GM19397 (cell line): ENCODE data around the gene TSHZ2.

ENCODE experiments used
- ATAC-seq: cut with Tn5 transposase; IDR thresholded peaks from one replicate; pipeline ENCODE4 v1.9.1; 2021; ENCODE audit warnings: mild to moderate bottlenecking, moderate library complexity; ENCODE audit not compliant: unreplicated experiment

Gene TSHZ2

DNA sequence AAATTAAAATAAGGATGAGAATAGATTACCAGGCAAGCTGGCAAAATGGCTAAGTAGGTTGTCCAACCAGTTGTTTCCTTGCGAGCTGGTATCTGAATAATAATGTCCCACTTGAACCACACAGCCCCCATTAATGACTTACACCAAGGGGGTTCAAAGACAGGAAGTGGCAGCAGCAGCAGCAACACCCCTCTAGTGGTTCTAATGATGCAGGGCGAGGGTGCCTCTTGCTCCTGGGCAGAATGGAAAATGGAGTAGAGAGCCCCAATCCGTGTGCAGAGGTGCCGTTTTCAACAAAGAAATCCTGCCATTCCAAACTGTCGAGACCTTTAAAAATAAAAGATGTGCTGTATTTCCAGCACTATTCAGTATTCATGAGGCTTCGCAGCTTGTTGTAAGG, 218.1 kb downstream of the TSHZ2 start:
- no peak for ATAC-seq

DNA sequence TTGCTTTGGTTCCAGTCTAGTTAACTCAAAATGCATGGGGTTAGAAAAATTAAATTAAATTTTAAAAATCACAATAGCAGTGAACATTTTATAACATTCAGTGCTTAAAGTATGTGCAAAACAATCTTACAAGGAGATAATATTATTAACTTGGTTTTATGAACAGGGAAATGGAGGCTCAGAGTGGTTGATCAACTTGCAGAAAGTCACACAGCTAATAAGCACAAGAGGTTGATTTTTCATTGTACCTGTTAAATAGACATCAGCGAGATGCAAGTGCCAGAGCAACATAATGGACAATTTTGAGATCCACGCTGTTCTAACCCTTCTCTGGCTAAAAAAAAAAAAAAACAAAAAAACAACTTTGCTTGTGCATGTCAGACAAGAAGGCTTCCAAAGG, 219.8 kb downstream of the TSHZ2 start:
- ATAC-seq, result no peak

DNA sequence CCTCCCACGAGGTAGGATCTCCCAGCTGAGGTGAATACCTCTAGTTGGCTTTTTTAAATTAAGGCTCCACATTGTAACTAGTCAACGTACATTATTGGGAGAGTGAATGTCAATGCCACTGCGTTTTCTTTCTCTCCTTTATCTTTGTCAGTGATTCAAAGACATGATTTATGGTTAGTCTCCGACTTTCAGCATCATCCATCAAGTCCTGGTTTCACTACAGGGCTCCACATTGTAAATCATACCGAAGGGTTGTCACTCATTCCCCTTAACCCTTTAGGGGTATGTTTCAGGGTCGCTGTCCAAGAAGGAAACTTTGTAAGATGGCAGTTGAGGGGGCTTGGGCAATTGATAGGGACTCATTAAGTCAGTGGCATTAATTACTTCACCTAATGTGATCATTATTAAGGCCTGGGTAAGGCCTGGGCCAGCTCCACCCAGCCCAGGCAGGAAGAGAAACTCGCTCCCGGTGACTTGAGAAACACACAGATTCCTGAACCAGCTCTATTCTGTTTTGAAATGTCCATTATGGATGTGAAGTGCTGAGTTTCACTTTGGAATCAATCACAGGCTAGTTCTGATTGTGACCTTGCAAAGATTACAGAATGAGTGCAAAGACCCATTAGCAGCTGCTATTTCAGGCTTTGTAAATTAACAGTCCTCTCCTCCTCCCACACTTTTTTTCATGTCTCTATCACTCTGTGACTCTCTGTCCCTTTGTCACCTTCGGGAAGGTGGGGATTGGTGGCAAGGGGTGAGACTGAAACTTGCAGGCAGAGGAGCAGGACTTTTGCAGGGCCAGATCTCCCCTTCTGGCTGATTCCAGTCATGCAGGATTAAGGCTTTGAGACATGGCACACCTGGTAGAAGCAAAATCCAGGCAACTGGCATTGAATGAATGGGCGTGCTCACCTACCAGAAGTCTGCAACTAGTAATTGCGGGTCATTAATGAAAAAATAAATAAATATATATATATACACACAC, 222.4 kb downstream of the TSHZ2 start:
- ATAC-seq, result no peak

DNA sequence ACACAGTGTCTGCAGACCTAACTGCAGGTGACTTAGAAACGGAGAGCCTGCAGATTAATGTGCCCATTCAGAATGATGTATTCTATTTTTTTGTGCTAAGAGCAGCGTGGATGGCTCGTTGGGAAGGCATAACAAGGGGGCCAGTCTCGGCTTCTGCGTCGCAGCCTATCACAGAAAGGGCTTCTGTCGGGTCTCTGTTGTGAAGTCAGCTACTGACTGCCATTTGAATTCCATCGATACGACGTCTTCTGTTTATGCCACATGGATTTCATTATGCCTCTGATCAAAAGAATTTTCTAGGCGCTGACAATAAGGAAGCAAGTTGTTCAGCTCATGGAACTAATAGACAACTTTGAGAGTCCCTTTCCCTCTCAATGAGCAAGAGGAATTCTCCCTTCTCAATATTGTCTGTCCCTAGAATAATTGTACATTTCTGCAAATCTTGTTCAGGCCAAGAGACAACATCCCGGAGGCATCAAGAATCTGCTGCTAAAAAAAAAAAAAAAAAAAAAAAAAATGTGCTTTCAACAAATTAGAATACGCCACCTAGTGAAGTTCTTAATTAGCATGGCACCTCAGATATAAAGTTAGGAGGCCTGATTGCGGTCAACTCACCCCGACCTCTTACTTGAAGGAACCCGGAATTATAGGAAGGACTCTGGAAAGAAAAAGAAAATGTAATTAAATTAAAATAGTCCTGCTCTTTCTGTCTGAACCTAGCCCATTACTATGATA, 223.9 kb downstream of the TSHZ2 start:
- ATAC-seq, result no peak

DNA sequence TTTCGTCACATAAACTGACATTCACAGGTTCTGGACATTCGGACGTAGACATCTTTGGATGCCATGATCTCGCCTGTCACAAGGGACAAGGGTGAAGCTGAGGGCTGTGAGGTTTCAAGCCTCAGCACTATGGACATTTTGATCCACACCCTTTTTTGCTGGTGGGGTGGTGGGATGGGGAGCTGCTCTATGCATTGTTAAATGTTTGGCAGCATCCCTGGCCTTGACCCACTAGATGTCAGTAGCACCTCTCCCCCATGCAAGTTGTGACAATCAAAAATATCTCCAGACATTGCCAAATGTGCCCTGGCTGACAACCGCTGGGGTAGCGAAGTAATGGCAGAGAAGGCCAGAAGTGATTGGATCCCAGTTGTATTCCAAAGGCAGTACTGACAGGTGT, 229.4 kb downstream of the TSHZ2 start:
- ATAC-seq, result no peak

DNA sequence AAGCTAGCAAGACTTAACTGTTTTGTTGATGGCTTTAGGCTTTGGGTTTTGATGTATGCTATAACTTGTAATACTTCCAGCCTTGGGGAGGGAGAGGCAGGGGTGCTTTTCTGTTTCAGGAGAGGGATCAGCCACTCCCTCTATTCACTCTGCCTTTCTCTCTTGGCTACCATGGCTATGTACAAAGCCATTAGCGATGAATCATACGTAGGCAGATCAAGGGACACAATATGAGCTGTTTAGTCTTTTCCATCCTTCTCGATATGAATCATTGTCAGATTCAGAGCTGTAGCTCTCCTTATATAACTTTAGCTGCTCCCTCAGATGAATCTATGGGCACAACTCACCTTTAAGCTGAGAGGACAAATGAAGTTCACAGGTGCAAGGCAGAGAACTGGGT, 230.6 kb downstream of the TSHZ2 start:
- ATAC-seq, result no peak

DNA sequence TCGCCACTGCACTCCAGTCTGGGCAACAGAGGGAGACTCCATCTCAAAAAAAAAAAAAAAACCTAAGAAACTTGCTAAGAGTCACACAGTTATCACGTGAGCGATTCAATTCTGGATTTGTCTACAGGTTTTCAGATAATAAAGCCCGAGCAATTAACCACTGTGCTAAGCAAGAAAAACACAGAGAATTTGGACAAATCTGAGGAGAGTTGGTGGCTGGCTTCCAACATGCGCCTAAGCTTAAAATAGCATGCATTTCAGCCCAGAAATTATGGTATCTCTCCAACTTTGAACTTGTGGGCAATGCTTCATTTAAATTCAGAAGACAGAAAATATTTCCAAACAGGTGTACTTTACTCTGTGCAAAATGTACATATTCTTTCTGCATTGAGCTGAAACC, 232.9 kb downstream of the TSHZ2 start:
- no peak for ATAC-seq

DNA sequence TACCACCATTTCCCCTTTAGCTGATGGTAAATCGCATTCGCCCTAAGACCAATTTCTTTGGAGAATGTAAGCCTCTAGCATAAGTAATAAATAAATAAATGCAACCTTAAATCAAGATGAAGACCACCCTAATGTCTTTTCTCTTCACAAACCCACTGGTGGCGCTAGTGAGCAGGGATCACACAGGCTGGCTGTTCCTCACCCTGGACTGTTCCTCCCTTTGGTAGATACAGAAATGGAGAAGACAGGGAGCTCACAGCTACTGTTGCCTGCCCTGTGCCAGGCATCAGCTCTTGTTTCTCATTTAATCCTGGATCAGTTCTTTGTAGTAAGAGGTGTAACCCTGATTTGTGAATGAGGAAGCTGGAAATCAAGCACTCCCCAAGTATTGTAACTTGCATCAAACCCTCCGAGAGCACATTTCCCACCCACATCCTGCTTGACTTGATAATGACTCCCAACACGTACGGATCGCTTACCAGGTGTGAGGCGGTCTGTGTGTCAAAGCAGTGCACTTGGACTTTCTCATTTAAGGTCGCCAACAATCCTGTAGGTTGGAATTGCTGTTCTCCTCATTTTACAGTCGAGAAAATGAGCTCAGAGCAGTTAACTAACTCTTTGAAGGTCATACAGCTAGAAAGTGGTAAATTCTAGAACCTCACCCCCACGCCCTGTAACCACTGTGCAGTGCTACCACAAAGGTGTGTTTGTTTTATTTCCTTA, 236.1 kb downstream of the TSHZ2 start:
- no peak for ATAC-seq

DNA sequence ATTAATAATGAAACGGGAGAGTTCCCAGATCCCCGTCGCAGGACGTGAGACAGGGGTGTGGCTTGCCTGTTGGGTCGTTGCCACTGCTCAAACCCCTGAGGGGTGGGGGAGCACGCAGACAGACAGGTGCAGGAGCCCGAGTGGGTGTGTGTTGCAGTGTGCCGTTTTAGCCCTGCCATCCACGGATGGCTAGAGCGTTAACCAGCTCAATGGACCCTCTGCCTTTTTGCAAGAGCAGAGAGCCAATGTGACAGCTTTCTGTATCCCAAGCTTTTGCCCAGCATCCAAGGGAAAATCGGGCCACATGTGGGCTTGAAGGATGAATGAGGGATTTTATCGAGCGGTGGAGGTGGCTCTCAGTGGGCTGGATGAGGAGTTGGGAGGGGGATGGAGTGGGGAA, 237.9 kb downstream of the TSHZ2 start:
- no peak for ATAC-seq

DNA sequence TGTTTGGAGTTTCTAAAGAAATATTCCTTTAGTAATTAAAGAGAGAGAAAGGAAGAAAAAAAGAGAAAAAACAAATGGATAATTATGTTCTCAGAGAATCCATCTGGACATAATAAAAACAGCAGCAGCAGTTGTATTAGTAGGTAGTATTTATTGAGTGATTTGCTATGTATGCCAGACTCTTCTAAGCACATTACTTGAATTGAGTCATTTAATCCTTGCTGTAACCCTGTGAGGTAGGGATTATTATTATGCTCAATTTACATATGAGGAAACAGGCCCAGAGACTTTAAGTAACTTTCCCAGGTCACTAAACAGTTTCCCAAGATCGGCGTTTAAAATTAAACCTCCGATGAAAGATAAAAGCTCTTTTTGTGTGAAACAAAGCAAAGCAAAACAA, 238.8 kb downstream of the TSHZ2 start:
- no peak for ATAC-seq

DNA sequence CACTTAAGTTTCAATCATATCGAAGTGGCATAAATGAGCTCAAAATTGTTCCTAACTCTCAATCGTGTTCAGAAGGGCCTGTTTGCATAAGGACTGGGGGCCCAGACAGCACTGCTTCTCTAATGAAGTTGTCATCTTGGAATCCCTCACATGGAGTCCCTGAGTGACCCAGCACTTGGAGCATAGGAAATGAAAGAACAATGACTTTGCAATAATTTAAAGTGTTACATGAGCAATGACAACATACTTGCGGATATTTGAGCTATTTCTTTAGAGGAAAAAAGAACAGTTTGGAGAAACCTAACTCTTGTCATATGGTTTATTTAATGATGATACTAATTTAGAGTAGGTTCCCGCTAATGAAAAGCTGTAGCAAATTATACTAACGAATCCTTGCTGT, 239.9 kb downstream of the TSHZ2 start:
- ATAC-seq, result no peak

DNA sequence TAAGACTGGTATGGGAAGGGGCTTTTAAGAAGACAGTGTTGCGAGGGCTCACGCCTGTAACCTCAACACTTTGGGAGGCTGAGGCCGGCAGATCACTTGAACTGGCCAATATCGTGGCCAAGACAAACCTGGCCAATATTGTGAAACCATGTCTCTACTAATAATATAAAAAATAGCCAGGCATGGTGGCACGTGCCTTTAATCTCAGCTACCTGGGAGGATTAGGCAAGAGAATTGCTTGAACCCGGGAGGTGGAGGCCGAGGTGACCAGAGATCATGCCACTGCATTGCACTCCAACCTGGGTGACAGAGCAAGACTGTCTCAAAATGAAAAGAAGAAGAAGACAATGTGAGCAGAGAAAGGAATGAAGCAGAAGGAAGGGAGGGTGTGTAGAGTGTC, 242.2 kb downstream of the TSHZ2 start:
- no peak for ATAC-seq

DNA sequence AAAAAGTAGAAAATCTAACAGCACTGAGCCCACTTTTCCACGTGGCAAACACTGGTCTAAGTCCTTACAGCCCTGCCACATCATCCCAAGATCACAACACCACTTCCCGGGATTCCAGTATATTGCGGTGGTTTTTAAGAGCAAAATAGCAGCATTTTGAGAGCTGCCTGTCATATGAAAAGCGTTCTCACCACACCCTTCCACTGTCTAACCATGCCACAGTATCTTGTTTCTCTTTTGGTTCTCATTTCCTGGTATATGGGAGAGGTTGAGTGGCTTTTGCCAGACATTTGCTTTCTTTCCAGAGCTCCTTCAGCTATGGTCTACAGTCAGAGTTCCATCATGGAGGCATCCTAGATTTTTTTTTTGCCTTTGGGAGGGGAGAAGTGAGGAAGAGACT, 243.0 kb downstream of the TSHZ2 start:
- no peak for ATAC-seq

DNA sequence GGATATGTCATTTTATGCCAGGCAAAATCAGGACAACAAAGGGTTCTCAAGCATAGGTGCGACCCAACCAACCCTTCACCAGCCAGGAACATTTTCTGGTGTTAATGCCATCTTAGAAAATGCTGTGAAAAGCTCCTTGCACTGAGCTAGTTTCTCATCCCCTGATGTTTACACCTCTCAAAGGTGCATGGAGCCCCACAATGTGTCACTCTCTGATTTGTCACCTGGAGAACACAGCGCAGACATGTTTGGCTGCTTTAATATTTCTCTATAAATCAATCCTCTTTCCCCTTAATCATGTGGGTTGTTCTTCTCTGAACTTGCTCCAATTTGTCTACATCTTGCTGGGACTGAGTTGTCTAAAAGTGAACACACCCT, 244.3 kb downstream of the TSHZ2 start:
- ATAC-seq, result no peak

DNA sequence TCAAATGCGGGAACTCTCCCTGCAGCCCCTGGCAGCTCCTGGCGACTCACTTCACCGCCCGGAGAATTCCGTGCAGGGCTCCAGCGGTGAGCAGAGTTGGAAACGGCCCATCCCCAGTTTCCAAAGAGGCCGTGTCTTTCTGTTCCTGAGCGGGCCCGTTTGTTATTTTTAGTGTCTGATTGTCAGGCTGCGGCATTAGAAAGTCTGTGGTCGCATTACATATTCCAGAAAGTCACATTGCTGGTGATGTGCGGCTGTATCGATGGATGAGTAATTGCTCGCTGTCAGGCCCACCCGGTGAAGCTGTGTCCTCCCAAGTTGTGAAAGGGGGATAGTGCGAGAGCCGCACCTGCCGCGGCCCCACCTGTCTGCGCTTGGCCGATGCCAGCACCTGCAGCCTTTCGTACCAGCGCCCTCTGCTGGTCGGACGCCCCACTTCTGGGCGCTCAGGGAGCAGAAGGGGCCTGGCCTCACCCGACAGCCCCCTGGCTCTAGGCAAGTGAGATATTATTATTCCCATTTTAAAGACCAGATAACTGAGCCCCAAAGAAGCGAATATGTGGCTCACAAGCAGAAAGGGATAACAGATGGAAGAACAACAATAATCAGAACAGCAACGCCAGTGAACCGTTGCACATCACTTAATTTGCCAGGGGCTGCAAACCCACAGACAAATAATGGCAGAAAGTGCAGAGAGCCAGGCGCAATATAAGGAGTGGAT, 244.9 kb downstream of the TSHZ2 start:
- peak; percentile 83 for ATAC-seq

DNA sequence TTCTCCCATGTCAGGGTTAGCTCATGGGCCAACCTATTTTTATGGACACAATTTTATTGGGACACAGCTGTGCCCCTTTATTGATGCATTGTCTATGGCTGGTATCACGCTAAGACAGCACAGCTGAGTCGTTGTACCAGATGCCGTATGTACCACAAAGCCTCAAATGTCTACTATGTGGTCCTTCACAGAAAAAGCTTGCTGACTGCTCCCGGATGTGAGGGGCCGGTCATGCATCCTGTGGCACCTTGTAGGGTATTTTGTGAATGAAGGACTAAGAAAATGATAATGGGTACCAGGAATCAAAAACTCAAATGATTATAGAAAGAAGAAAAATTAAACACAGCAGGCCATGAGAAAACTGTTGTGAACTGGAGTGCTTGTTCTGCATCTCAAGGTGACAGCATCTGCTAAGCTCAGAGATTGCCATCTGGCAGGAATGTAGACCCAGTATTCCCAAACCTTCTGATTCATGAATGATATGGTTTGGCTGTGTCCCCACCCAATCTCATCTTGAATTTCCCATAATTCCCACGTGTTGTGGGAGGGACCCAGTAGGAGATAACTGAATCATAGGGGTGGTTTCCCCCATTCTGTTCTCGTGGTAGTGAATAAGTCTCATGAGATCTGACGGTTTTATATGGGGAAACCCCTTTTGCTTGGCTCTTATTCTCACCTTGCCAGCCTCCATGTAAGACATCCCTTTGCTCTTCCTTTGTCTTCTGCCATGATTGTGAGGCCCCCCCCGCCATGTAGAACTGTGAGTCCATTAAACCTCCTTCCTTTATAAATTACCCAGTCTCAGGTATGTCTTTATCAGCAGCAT, 248.5 kb downstream of the TSHZ2 start:
- ATAC-seq, result no peak

DNA sequence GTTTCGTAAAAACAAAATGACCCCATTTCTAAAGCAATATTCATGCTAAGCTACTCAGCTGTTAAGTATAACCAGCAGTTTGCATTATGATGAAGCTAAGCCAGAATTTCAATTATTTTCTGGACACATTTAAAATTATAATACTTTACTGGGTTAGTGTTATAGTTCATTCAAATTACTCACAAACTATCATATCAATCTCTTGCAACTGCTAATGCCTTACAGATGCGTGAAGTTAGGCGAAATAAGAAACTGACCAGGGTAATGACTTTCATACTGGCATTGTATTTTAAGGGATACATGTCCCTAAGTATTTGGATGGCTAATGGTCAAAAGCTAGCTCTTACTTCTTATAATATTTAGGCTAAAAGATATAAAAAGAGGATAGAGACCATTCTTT, 249.6 kb downstream of the TSHZ2 start:
- no peak for ATAC-seq

DNA sequence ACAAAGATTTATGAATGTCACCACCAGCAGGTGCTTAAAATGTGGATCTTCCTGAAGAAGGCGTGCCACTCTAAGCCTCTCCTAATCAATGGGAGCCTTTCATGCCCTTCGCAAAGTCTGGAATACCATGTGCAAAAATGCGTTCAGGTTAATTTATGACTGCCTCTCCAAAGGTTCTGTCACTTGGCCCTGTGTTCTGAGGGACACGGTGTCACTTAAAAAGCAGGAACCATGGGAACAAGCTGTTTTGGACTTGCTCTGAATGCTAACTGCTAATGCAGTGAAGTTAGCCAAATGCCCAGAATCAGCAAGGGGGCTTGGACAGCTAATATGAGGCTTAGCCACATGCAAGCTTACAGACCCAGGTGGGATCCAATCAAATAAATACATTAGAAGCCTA, 250.3 kb downstream of the TSHZ2 start:
- ATAC-seq, result no peak

DNA sequence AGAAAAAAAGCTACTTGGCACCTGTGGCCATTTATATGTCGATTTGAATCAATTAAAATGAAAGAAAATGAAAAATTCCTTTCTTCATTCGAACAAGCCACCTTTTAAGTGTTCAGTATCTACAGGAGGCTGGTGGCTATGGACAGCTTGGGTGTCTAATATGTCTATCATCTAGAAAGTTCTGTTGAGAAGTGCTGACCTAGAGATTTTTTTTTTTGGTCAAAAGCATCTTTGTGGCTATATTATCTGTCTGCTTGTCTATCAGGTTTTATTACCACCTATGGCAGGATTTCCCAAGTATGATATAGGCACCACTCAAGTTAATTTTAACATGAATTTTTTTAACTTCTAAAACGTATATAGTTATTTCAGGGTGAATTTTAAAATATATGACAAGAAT, 250.8 kb downstream of the TSHZ2 start:
- ATAC-seq, result no peak

DNA sequence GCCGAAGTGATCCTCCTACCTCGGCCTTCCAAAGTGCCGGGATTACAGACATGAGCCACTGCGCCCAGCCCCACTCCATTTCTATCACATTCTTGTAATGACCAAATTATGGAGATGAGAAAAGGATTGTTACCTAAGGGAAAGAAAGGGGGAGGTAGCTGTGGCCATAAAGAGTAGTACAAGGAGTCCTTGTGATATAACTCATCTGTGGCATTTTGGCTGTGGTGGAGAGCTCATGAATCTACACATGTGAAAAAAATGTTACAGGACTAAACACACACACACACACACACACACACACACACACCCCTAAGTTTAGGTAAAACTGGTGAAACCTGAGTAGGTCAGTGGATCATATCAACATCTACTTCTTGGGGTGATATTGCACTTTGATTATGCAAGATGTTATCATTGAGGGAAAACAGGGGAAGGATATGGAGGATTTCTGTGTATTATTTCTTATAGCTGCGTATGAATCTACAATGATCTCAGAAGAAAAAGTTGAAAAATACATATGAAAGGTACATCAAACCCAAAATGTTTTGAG, 251.5 kb downstream of the TSHZ2 start:
- no peak for ATAC-seq
